ENCODE data around the gene ZNF593OS. TPM values are rescaled to one million over a fixed set of nuclear protein-coding genes. Genes with fewer than 3 reads are reported as not detected.

ZNF593OS gene
- polyA plus RNA-seq, 3 donors: 1.0 to 1.9 (median 1.0) TPM

Other genes starting within 250 kb of the ZNF593OS start
- 10 to 100 TPM; 18.5 to 19.8 (median 19.2) TPM for gene PAFAH2, start 173.8 kb downstream of the ZNF593OS start, polyA plus RNA-seq (ENCODE audit: insufficient read length in 3 of 3)
- 1 to 10 TPM; 1.5 to 1.7 (median 1.6) TPM for gene EXTL1, start 150.1 kb downstream of the ZNF593OS start, polyA plus RNA-seq (ENCODE audit: insufficient read length in 3 of 3)
- 1 to 10 TPM; 4.6 to 7.2 (median 5.1) TPM for gene SLC30A2, start 125.7 kb downstream of the ZNF593OS start, polyA plus RNA-seq (ENCODE audit: insufficient read length in 3 of 3)
- gene TRIM63, start 104.2 kb downstream of the ZNF593OS start, polyA plus RNA-seq (ENCODE audit: insufficient read length in 3 of 3): 1 to 10 TPM in 2 of 3 donors, under 1 TPM in 1; 0.86 to 1.5 (median 1.1) TPM
- 10 to 100 TPM; 16.8 to 21.0 (median 17.5) TPM for gene PDIK1L, start 60.0 kb downstream of the ZNF593OS start, polyA plus RNA-seq (ENCODE audit: insufficient read length in 3 of 3)
- gene FAM110D, start 12.8 kb downstream of the ZNF593OS start, polyA plus RNA-seq (ENCODE audit: insufficient read length in 3 of 3): 1 to 10 TPM in 2 of 3 donors, under 1 TPM in 1; 0.67 to 1.5 (median 1.1) TPM
- under 1 TPM in 1 of 3 donors, not detected in 2; 0.45 TPM for gene C1orf232, start 2.9 kb downstream of the ZNF593OS start, polyA plus RNA-seq (ENCODE audit: insufficient read length in 3 of 3)
- 10 to 100 TPM; 14.5 to 18.7 (median 18.4) TPM for gene ZNF593, start 1.9 kb downstream of the ZNF593OS start, polyA plus RNA-seq (ENCODE audit: insufficient read length in 3 of 3)
- 10 to 100 TPM; 10.7 to 20.0 (median 14.5) TPM for gene CNKSR1, start 5.7 kb upstream of the ZNF593OS start, polyA plus RNA-seq (ENCODE audit: insufficient read length in 3 of 3)
- under 1 TPM; 0.06 to 0.21 (median 0.11) TPM for gene CATSPER4, start 18.8 kb upstream of the ZNF593OS start, polyA plus RNA-seq (ENCODE audit: insufficient read length in 3 of 3)
- 10 to 100 TPM; 16.9 to 21.1 (median 17.9) TPM for gene CEP85, start 62.4 kb upstream of the ZNF593OS start, polyA plus RNA-seq (ENCODE audit: insufficient read length in 3 of 3)
- 100 to 1,000 TPM in 1 of 3 donors, 10 to 100 TPM in 2; 84.9 to 107 (median 90.4) TPM for gene SH3BGRL3, start 108.3 kb upstream of the ZNF593OS start, polyA plus RNA-seq (ENCODE audit: insufficient read length in 3 of 3)
- 10 to 100 TPM; 34.0 to 55.3 (median 44.5) TPM for gene UBXN11, start 134.8 kb upstream of the ZNF593OS start, polyA plus RNA-seq (ENCODE audit: insufficient read length in 3 of 3)
- 1 to 10 TPM; 3.7 to 6.7 (median 5.0) TPM for gene CD52, start 146.1 kb upstream of the ZNF593OS start, polyA plus RNA-seq (ENCODE audit: insufficient read length in 3 of 3)
- 1 to 10 TPM in 2 of 3 donors, under 1 TPM in 1; 0.87 to 1.4 (median 1.1) TPM for gene CRYBG2, start 182.3 kb upstream of the ZNF593OS start, polyA plus RNA-seq (ENCODE audit: insufficient read length in 3 of 3)
- gene ZNF683, start 200.9 kb upstream of the ZNF593OS start, polyA plus RNA-seq (ENCODE audit: insufficient read length in 3 of 3): not detected
- under 1 TPM; 0.03 to 0.18 (median 0.06) TPM for gene LIN28A, start 239.0 kb upstream of the ZNF593OS start, polyA plus RNA-seq (ENCODE audit: insufficient read length in 3 of 3)